ENCODE results near the gene SLC15A5. TPM values are rescaled to one million over a fixed set of nuclear protein-coding genes. Genes with fewer than 3 reads are reported as not detected.

SLC15A5 gene
- total and polyA plus RNA-seq, 2 of the 4 experiments (the other 2 are of a cell fraction) = not detected

GRCh38 chr12:16307856-16308475 is 30.5 kb upstream of the SLC15A5 start:
- H3K4me1 ChIP-seq (ENCODE audit: control insufficient read depth, insufficient read depth, low read length) = no peaks in the 10 kb centered on the region
- no peak overlapping the region for H2AK5ac ChIP-seq (ENCODE audit: low read depth, low read length)
- POLR2A ChIA-PET (ENCODE audit: unreplicated experiment) = no interaction called here
- no peak overlapping the region for H2BK5ac ChIP-seq (ENCODE audit: low read depth, low read length, poor library complexity, severe bottlenecking)
- TF ChIP-seq SMC3 (IDR thresholded peaks at IDR 0.05; ENCODE audit: low read depth, low read length) (no peak), CTCF (conservative IDR thresholded peaks at IDR 0.05; ENCODE audit: low read depth, low read length) (no peak), MAZ (IDR thresholded peaks at IDR 0.05; ENCODE audit: borderline replicate concordance, low read depth, low read length) (no peak), RAD21 (IDR thresholded peaks at IDR 0.05; ENCODE audit: low read length) (no peak)
- ATAC-seq (ENCODE audit: low read depth) (no peak), DNase-seq (no peak)
- no peak overlapping the region for H4K91ac ChIP-seq (ENCODE audit: insufficient read depth, low read depth, low read length)
- no peaks in the 10 kb centered on the region for H3K27me3 ChIP-seq (ENCODE audit: control insufficient read depth, insufficient read depth, low read length)
- no peak overlapping the region for H3K4me3 ChIP-seq (ENCODE audit: insufficient read depth, low read depth, low read length)
- H3K36me3 ChIP-seq (ENCODE audit: control insufficient read depth, insufficient read depth, low read length) = no peaks in the 10 kb centered on the region
- no peak overlapping the region for H2BK15ac ChIP-seq (ENCODE audit: low read depth, low read length)
- H3K9me1 ChIP-seq (ENCODE audit: insufficient read depth, low read length) = no peaks in the 10 kb centered on the region
- H3K79me1 ChIP-seq (ENCODE audit: low read depth in 1 of 2, low read length in 2 of 2) = no peaks in the 10 kb centered on the region
- in situ Hi-C loops (cut with MboI; ENCODE audit: low sequenced_read_pairs) (no loop called here), intact Hi-C loops (cut with micrococcal nuclease) (no loop called here), dilution Hi-C loops (cut with HindIII; ENCODE audit: low sequenced_read_pairs, unreplicated experiment) (no loop called here)
- H2BK20ac ChIP-seq (ENCODE audit: low read depth, low read length) = no peak overlapping the region
- no CpG with 5 or more reads among the region's 3 CpGs for WGBS, 2 experiments (ENCODE audit: extremely low coverage in 2 of 2, insufficient read length in 1 of 2)
- CTCF ChIA-PET = interaction anchor here (0.7 kb wide), 1 partner anchor 10 kb away, joined by 3 read pairs; no protein-coding TSS in a partner anchor
- H3K56ac ChIP-seq (ENCODE audit: extremely low read depth, insufficient read depth, low read length) = no peak overlapping the region
- no peak overlapping the region for H3K14ac ChIP-seq (replicated peaks; ENCODE audit: low read depth, low read length)
- H4K5ac ChIP-seq (ENCODE audit: low read depth, low read length) = no peak overlapping the region
- no peak overlapping the region for H3K27ac ChIP-seq (ENCODE audit: insufficient read depth, low read length)
- H2AK9ac ChIP-seq (replicated peaks; ENCODE audit: low read depth, low read length, poor library complexity) = no peak overlapping the region
- H3K23ac ChIP-seq (ENCODE audit: low read depth, low read length) = no peak overlapping the region
- no peaks in the 10 kb centered on the region for H4K20me1 ChIP-seq (ENCODE audit: insufficient read depth, low read length)
- no TSS peak for BruUV-seq (replicated peaks)
- H3K4ac ChIP-seq (ENCODE audit: low read depth, low read length) = no peak overlapping the region
- no peak overlapping the region for H3K4me2 ChIP-seq (ENCODE audit: low read depth, low read length)
- H2BK120ac ChIP-seq (ENCODE audit: low read depth, low read length) = no peak overlapping the region
- H2AFZ ChIP-seq (replicated peaks; ENCODE audit: low read length, poor library complexity) = no peak overlapping the region
- no peak overlapping the region for H3K18ac ChIP-seq (ENCODE audit: low read depth, low read length)
- no peak overlapping the region for H4K8ac ChIP-seq (ENCODE audit: low read depth in 2 of 2, low read length in 2 of 2)
- H3K9ac ChIP-seq (ENCODE audit: low read depth, low read length) = no peak overlapping the region
- H3K9me3 ChIP-seq (ENCODE audit: control insufficient read depth, insufficient read depth, low read length) = peaks cover 1% of the 10 kb centered on the region; the same call in 1 of the 2 replicates

Data from IMR-90 (cell line).